ENCODE data around the gene TAAR1. TPM values are rescaled to one million over a fixed set of nuclear protein-coding genes. Genes with fewer than 3 reads are reported as not detected.

The TAAR1 gene
- total RNA-seq, 1 experiment from 2014 or later: not detected

GRCh38 chr6:132671295-132671694 is 12.3 kb upstream of the TAAR1 start:
- Histone ChIP-seq H3K9ac (ENCODE audit: low read length) (no peak overlapping the region), H3K9me2 (ENCODE audit: insufficient read depth) (no peaks in the 10 kb centered on the region), H3K4me1 (ENCODE audit: control insufficient read depth in 1 of 2, insufficient read depth in 2 of 2, low read length in 2 of 2) (peaks cover 0 to 5% of the 10 kb centered on the region in 2 experiments; a peak in 2 of 4 replicates), H3K4me2 (ENCODE audit: low read length) (no peak overlapping the region), H3K27ac (ENCODE audit: low read depth, low read length) (no peak overlapping the region), H4K20me1 (ENCODE audit: insufficient read depth) (no peaks in the 10 kb centered on the region), H3K4me3 (replicated peaks in 1 of 2; ENCODE audit: low read depth in 1 of 2, low read length in 2 of 2) (no peak overlapping the region), H3K9me3 (ENCODE audit: control insufficient read depth in 1 of 2, insufficient read depth in 1 of 2, low read depth in 1 of 2, low read length in 2 of 2) (no peaks in the 10 kb centered on the region), H3K79me2 (ENCODE audit: insufficient read depth, low read length) (no peaks in the 10 kb centered on the region), H3K36me3 (ENCODE audit: control insufficient read depth in 1 of 2, insufficient read depth in 2 of 2, low read length in 2 of 2) (no peaks in the 10 kb centered on the region), H3K27me3 (ENCODE audit: insufficient read depth, low read length) (no peaks in the 10 kb centered on the region), H2AFZ (ENCODE audit: low read depth, low read length, poor library complexity, severe bottlenecking) (no peak overlapping the region)
- RAD21 ChIA-PET (ENCODE audit: low non-redundant PET in 1 of 2, low total read pairs in 2 of 2, uncharacterized antibody in 2 of 2, unreplicated experiment in 2 of 2): no interaction called here
- DNase-seq (ENCODE audit: low read depth, low spot score) (no peak), ATAC-seq (no peak)
- CTCF ChIA-PET: interaction anchor here (2.3 to 2.4 kb wide), 2 partner anchors 96 to 127 kb away, joined by 12 read pairs; partner anchors contain the start of gene SLC18B1
- TF ChIP-seq SRF (IDR thresholded peaks at IDR 0.05; ENCODE audit: low read depth) (no peak), EZH2 (IDR thresholded peaks at IDR 0.05) (no peak)
- intact Hi-C loops (cut with micrococcal nuclease): no loop called here
- POLR2A ChIA-PET: interaction anchor here (1.6 kb wide), 1 partner anchor 144 kb away, joined by 9 read pairs; the partner anchor contains the start of gene RPS12
- no TSS peak for BruUV-seq (replicated peaks)

GRCh38 chr6:132669690-132670291 is 10.8 kb upstream of the TAAR1 start:
- no peaks in the 10 kb centered on the region for H3K27me3 ChIP-seq (ENCODE audit: insufficient read depth, low read length)
- no peaks in the 10 kb centered on the region for H4K20me1 ChIP-seq (ENCODE audit: insufficient read depth)
- TF ChIP-seq CEBPB (IDR thresholded peaks at IDR 0.05; ENCODE audit: low read depth) (0 out of 2 replicates have a peak, but pooled peaks have one; percentile 10), POLR2AphosphoS5 (IDR thresholded peaks at IDR 0.05; ENCODE audit: low read depth, low read length) (no peak), TCF7L2 (IDR thresholded peaks at IDR 0.05; ENCODE audit: borderline replicate concordance, extremely low read depth, insufficient read depth, insufficient read length) (no peak), RAD21 (IDR thresholded peaks at IDR 0.05; ENCODE audit: low read depth) (peak; percentile 77), CTCF (IDR thresholded peaks at IDR 0.05 in 2 of 3, conservative IDR thresholded peaks at IDR 0.05 in 1 of 3; ENCODE audit: borderline replicate concordance in 1 of 3, insufficient read depth in 1 of 3, low read depth in 2 of 3, low read length in 2 of 3) (peak; percentile 35 to 83 (median 66)), SP1 (IDR thresholded peaks at IDR 0.05; ENCODE audit: low read depth) (no peak), SIN3A (IDR thresholded peaks at IDR 0.05; ENCODE audit: low read depth) (no peak)
- peak overlapping the region; percentile 46 for H3K4me2 ChIP-seq (ENCODE audit: low read length)
- intact Hi-C loops (cut with micrococcal nuclease): loop anchor here (1.0 kb wide), 3 partner anchors 46 to 147 kb away; no protein-coding TSS in a partner anchor
- DNase-seq (ENCODE audit: low read depth, low spot score) (peak; percentile 38), ATAC-seq (peak; percentile 92)
- no peaks in the 10 kb centered on the region for H3K9me3 ChIP-seq (ENCODE audit: control insufficient read depth in 1 of 2, insufficient read depth in 1 of 2, low read depth in 1 of 2, low read length in 2 of 2)
- no peaks in the 10 kb centered on the region for H3K9me2 ChIP-seq (ENCODE audit: insufficient read depth)
- H3K4me3 ChIP-seq (replicated peaks in 1 of 2; ENCODE audit: low read depth in 1 of 2, low read length in 2 of 2): no peak overlapping the region
- no peak overlapping the region for H3K9ac ChIP-seq (ENCODE audit: low read length)
- H3K36me3 ChIP-seq (ENCODE audit: control insufficient read depth in 1 of 2, insufficient read depth in 2 of 2, low read length in 2 of 2): no peaks in the 10 kb centered on the region
- H3K27ac ChIP-seq (ENCODE audit: low read depth, low read length): no peak overlapping the region
- H3K79me2 ChIP-seq (ENCODE audit: insufficient read depth, low read length): no peaks in the 10 kb centered on the region
- POLR2A ChIA-PET: interaction anchor here (1.6 kb wide), 1 partner anchor 146 kb away, joined by 9 read pairs; the partner anchor contains the start of gene RPS12
- peaks cover 0 to 9% of the 10 kb centered on the region in 2 experiments; a peak in 2 of 4 replicates for H3K4me1 ChIP-seq (ENCODE audit: control insufficient read depth in 1 of 2, insufficient read depth in 2 of 2, low read length in 2 of 2)
- no TSS peak for BruUV-seq (replicated peaks)
- H2AFZ ChIP-seq (ENCODE audit: low read depth, low read length, poor library complexity, severe bottlenecking): peak overlapping the region; percentile 82
- RAD21 ChIA-PET (ENCODE audit: low non-redundant PET in 1 of 2, low total read pairs in 2 of 2, uncharacterized antibody in 2 of 2, unreplicated experiment in 2 of 2): interaction anchor here in 1 of 2 experiments (0.7 kb wide), 1 partner anchor 98 kb away, joined by 3 read pairs; no protein-coding TSS in a partner anchor
- CTCF ChIA-PET: interaction anchor here (0.6 to 2.4 kb wide), 9 partner anchors 8 to 139 kb away, joined by 3 to 12 read pairs (median 3); partner anchors contain the start of gene SLC18B1
